HCT116 (cell line): ENCODE data around the gene DDO. TPM values are rescaled to one million over a fixed set of nuclear protein-coding genes. Genes with fewer than 3 reads are reported as not detected.

Source experiments
- ATAC-seq: fragments of 200-7000 bp; cut with Tn5 transposase; 2 replicates; pipeline ENCODE4 v1.9.1; 2020; ENCODE audit warnings: mild to moderate bottlenecking, moderate library complexity
- BruUV-seq: library from RNA; stranded (reverse); fragments of 400-500 nt; replicated peaks from 2 replicates; lab custom pipeline; 2021; lab: Mats Ljungman, UMichigan
- CTCF ChIA-PET: fragments of 300-600 bp; sonication (Branson Sonifier 250); formaldehyde crosslinking; loops from one replicate; lab custom pipeline; 2021; ENCODE audit warnings: antibody characterized with exemption; lab: Charles Lee
- POLR2A ChIA-PET: fragments of 300-600, 350-600 bp; sonication (Branson Sonifier 250); formaldehyde crosslinking; loops from one replicate; lab custom pipeline; 2021; ENCODE audit warnings: antibody characterized with exemption; lab: Charles Lee
- RAD21 ChIA-PET, 2 experiments: fragments of 300-600 bp; sonication (Branson Sonifier 250); formaldehyde crosslinking; loops; one replicate each; lab custom pipeline; 2023; ENCODE audit warnings: low total read pairs in 2 of 2; ENCODE audit not compliant: uncharacterized antibody in 2 of 2, unreplicated experiment in 2 of 2, low non-redundant PET in 1 of 2; lab: Charles Lee
- DNase-seq: peaks from one replicate; pipeline ENCODE4 v3.0.0-alpha.2; 2010; ENCODE audit warnings: low read depth, low spot score
- H2AFZ ChIP-seq: fragments of 200-600 bp; shearing (Covaris generic), sonication (generic); 2 replicates; pipeline ENCODE4 v1.6.1; 2017; ENCODE audit warnings: low read depth, mixed run types, mixed read lengths, antibody characterized with exemption, low read length; ENCODE audit not compliant: poor library complexity, severe bottlenecking
- H3K27ac ChIP-seq: 2 replicates; pipeline ENCODE4 v1.5.1; 2012; ENCODE audit warnings: low read depth, low read length
- H3K27me3 ChIP-seq: fragments of 200-600 bp; sonication (generic); 2 replicates; pipeline ENCODE4 v1.6.1; 2016; ENCODE audit warnings: mixed run types, low read length, mixed read lengths; ENCODE audit not compliant: insufficient read depth
- H3K36me3 ChIP-seq, 2 experiments: fragments of 200-500 bp in 1 of 2; fragments of 200-600 bp in 1 of 2; sonication (Bioruptor generic) in 1 of 2; sonication (generic) in 1 of 2; 2 replicates each; pipeline versions ENCODE4 v1.5.1 to v1.6.1; 2014 to 2016; ENCODE audit warnings: low read length in 2 of 2, inconsistent platforms in 1 of 2, mixed read lengths in 1 of 2, mixed run types in 1 of 2; ENCODE audit not compliant: insufficient read depth in 2 of 2, control insufficient read depth in 1 of 2
- H3K4me1 ChIP-seq, 2 experiments: fragments of 200-600 bp in 1 of 2; sonication (generic) in 1 of 2; 2 replicates each; pipeline versions ENCODE4 v1.5.1 to v1.6.1; 2012 to 2017; ENCODE audit warnings: low read length in 2 of 2, inconsistent platforms in 1 of 2, mild to moderate bottlenecking in 1 of 2, mixed read lengths in 1 of 2, mixed run types in 1 of 2, moderate library complexity in 1 of 2; ENCODE audit not compliant: insufficient read depth in 2 of 2, control insufficient read depth in 1 of 2
- H3K4me2 ChIP-seq: fragments of 200-600 bp; sonication (generic); 2 replicates; pipeline ENCODE4 v1.6.1; 2017; ENCODE audit warnings: mixed run types, low read length, mixed read lengths
- H3K4me3 ChIP-seq, 2 experiments: fragments of 200-600 bp in 1 of 2; sonication (generic) in 1 of 2; replicated peaks in 1 of 2; 2 replicates each; pipeline ENCODE4 v1.5.1; 2011 to 2016; ENCODE audit warnings: low read length in 2 of 2, control low read depth in 1 of 2, low read depth in 1 of 2, mild to moderate bottlenecking in 1 of 2, mixed read lengths in 1 of 2, mixed run types in 1 of 2
- H3K79me2 ChIP-seq: fragments of 200-600 bp; sonication (generic); 2 replicates; pipeline ENCODE4 v1.6.1; 2017; ENCODE audit warnings: mild to moderate bottlenecking, mixed run types, low read length, moderate library complexity, mixed read lengths; ENCODE audit not compliant: insufficient read depth
- H3K9ac ChIP-seq: fragments of 200-600 bp; sonication (generic); 2 replicates; pipeline ENCODE4 v1.6.1; 2016; ENCODE audit warnings: low read length, mixed read lengths
- H3K9me2 ChIP-seq: fragments of 200-600 bp; sonication (generic), shearing (Covaris generic); 2 replicates; pipeline ENCODE4 v1.6.1; 2017; ENCODE audit warnings: mixed run types, mild to moderate bottlenecking, moderate library complexity; ENCODE audit not compliant: insufficient read depth
- H3K9me3 ChIP-seq, 2 experiments: fragments of 200-500 bp in 1 of 2; fragments of 200-600 bp in 1 of 2; sonication (Bioruptor generic) in 1 of 2; sonication (generic) in 1 of 2; 2 replicates each; pipeline ENCODE4 v1.6.1; 2014 to 2017; ENCODE audit warnings: low read length in 2 of 2, mixed read lengths in 2 of 2, inconsistent platforms in 1 of 2, low read depth in 1 of 2, mild to moderate bottlenecking in 1 of 2, mixed run types in 1 of 2, moderate library complexity in 1 of 2; ENCODE audit not compliant: control insufficient read depth in 1 of 2, insufficient read depth in 1 of 2
- H4K20me1 ChIP-seq: fragments of 200-600 bp; sonication (generic), shearing (Covaris generic); 2 replicates; pipeline ENCODE4 v1.6.1; 2017; ENCODE audit warnings: mixed run types, mild to moderate bottlenecking, moderate library complexity; ENCODE audit not compliant: insufficient read depth
- CBX3 ChIP-seq: IDR thresholded peaks from 2 replicates; pipeline ENCODE4 v1.6.1; 2012; ENCODE audit warnings: low read depth
- CEBPB ChIP-seq: IDR thresholded peaks from 2 replicates; pipeline ENCODE4 v1.6.1; 2012; ENCODE audit warnings: low read depth
- EGR1 ChIP-seq: IDR thresholded peaks from 2 replicates; pipeline ENCODE4 v1.6.1; 2012; ENCODE audit warnings: low read depth
- ELF1 ChIP-seq: IDR thresholded peaks from 2 replicates; pipeline ENCODE4 v1.6.1; 2012; ENCODE audit warnings: low read depth, borderline replicate concordance
- EZH2 ChIP-seq: fragments of 200-600 bp; sonication (generic); IDR thresholded peaks from 2 replicates; pipeline ENCODE4 v1.6.1; 2017; ENCODE audit warnings: antibody characterized with exemption, mixed run types
- EZH2phosphoT487 ChIP-seq: fragments of 200-600 bp; IDR thresholded peaks from 2 replicates; pipeline ENCODE4 v1.6.1; 2018; ENCODE audit warnings: antibody characterized with exemption, borderline replicate concordance
- FOSL1 ChIP-seq: IDR thresholded peaks from 2 replicates; pipeline ENCODE4 v1.6.1; 2012; ENCODE audit warnings: low read depth
- POLR2A ChIP-seq: IDR thresholded peaks from 2 replicates; pipeline ENCODE4 v1.7.0; 2011; ENCODE audit warnings: borderline replicate concordance; ENCODE audit not compliant: insufficient read depth, insufficient read length; ENCODE audit errors: extremely low read depth
- POLR2AphosphoS5 ChIP-seq: IDR thresholded peaks from 2 replicates; pipeline ENCODE4 v1.6.1; 2011; ENCODE audit warnings: mild to moderate bottlenecking, low read depth, low read length, moderate library complexity
- RAD21 ChIP-seq: IDR thresholded peaks from 2 replicates; pipeline ENCODE4 v1.6.1; 2012; ENCODE audit warnings: low read depth, mild to moderate bottlenecking
- SIN3A ChIP-seq: IDR thresholded peaks from 2 replicates; pipeline ENCODE4 v1.6.1; 2012; ENCODE audit warnings: low read depth
- SP1 ChIP-seq: IDR thresholded peaks from 2 replicates; pipeline ENCODE4 v1.6.1; 2012; ENCODE audit warnings: low read depth
- TCF7L2 ChIP-seq: IDR thresholded peaks from 2 replicates; pipeline ENCODE4 v1.7.0; 2011; ENCODE audit warnings: borderline replicate concordance, inconsistent platforms; ENCODE audit not compliant: insufficient read depth, insufficient read length; ENCODE audit errors: extremely low read depth
- YY1 ChIP-seq: IDR thresholded peaks from 2 replicates; pipeline ENCODE4 v1.6.1; 2011; ENCODE audit warnings: low read length, low read depth, moderate library complexity, mild to moderate bottlenecking; ENCODE audit not compliant: insufficient replicate concordance; ENCODE audit errors: extremely low read depth
- ZNF274 ChIP-seq: fragments of 200-500 bp; sonication (Bioruptor generic); IDR thresholded peaks from 2 replicates; pipeline ENCODE4 v1.6.1; 2014; ENCODE audit warnings: mild to moderate bottlenecking, low read depth, low read length, inconsistent platforms
- intact Hi-C: fragments of 100-400 bp; cut with micrococcal nuclease; formaldehyde crosslinking; loops from 2 replicates; pipeline ENCODE4 v1.10.0; 2022
- total RNA-seq: library from RNA; stranded (reverse); gene quantifications from one replicate; pipeline ENCODE4 v1.2.1, GENCODE V29; 2021; ENCODE audit not compliant: unreplicated experiment
- TF ChIP-seq, protein P1 (sequence below): IDR thresholded peaks from 2 replicates; pipeline ENCODE4 v1.6.1; 2012
- TF ChIP-seq, protein P2 (sequence below): IDR thresholded peaks from 2 replicates; pipeline ENCODE4 v1.6.1; 2012
- TF ChIP-seq, protein P3 (sequence below), 3 experiments: fragments of 200-600 bp in 1 of 3; sonication (generic) in 1 of 3; IDR thresholded peaks in 2 of 3; conservative IDR thresholded peaks in 1 of 3; 2 replicates each; pipeline ENCODE4 v1.5.1; 2012 to 2017; ENCODE audit warnings: low read depth in 2 of 3, low read length in 2 of 3, antibody characterized with exemption in 1 of 3, borderline replicate concordance in 1 of 3, control low read depth in 1 of 3, mild to moderate bottlenecking in 1 of 3, mixed read lengths in 1 of 3, mixed run types in 1 of 3, moderate library complexity in 1 of 3; ENCODE audit not compliant: insufficient read depth in 1 of 3

The DDO gene
- total RNA-seq, 1 experiment from 2014 or later = not detected

DNA sequence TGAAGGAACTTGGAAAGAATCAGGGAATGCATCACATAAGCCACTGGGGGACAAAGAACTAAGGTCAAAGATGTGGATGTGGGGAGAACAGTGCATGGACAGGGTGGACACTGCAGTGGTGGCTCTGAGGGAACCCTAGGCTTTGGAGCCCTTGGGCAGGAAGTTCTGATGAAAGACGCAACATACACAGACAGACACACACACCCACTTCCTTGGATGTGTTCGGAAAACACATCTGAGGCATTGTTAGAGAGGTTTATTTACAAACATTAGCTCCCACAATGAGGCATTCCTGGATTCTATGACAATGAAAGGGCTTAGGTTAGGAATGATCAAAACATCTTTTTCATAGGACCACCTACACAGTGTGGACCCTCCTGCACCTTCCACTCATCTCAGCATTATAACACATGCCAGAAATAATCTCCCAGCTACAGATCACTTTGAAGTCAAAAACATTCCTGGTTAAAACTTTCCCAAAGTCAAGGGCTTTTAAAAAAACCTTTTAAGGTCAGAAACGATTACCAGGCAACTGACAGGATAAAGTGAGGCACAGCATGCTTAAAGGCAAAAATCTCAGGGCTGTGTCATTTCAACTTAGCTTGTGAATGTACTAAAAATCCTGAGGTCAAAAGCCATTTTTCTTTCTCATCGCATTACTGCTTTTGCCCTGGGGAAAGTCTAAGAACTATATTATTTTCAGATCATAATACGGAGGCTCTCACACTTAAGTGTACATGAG is 50.8 kb downstream of the DDO start:
- RAD21 ChIA-PET = no interaction called here
- intact Hi-C loops = no loop called here
- ATAC-seq (no peak), DNase-seq (no peak)
- Histone ChIP-seq H3K9ac (no peak overlapping the region), H3K9me2 (no peaks in the 10 kb centered on the region), H3K27ac (no peak overlapping the region), H2AFZ (no peak overlapping the region), H3K4me3 (no peak overlapping the region), H4K20me1 (no peaks in the 10 kb centered on the region), H3K36me3 (no peaks in the 10 kb centered on the region), H3K9me3 (no peaks in the 10 kb centered on the region), H3K4me2 (no peak overlapping the region), H3K27me3 (peaks cover 46% of the 10 kb centered on the region), H3K4me1 (no peaks in the 10 kb centered on the region), H3K79me2 (no peaks in the 10 kb centered on the region)
- CTCF ChIA-PET = no interaction called here
- POLR2A ChIA-PET = no interaction called here
- no peak for TF ChIP-seq TCF7L2
- no TSS peak for BruUV-seq

DNA sequence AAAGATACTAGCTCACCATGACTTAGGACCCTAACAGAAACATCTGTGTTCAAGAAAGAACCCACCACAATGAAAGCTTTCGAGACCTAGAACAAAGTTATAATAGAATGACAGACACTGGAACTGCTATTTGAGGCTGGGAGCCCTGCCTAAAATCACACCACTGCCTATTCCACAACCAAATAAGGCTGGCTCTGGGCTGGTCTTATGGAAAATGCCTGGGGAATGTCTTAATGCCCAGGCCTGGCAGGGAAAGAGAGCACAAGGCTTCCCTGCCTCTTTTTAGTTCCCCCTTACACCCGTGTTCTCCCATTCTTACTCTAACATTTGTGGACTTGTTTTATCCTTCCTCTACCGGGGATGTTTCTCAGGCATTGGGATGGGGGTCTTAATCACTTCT is 51.6 kb downstream of the DDO start:
- Histone ChIP-seq H3K9me2 (no peaks in the 10 kb centered on the region), H3K36me3 (no peaks in the 10 kb centered on the region), H3K27ac (no peak overlapping the region), H3K9ac (no peak overlapping the region), H3K4me3 (no peak overlapping the region), H3K4me1 (no peaks in the 10 kb centered on the region), H3K27me3 (peaks cover 39% of the 10 kb centered on the region), H2AFZ (no peak overlapping the region), H3K9me3 (no peaks in the 10 kb centered on the region), H3K79me2 (no peaks in the 10 kb centered on the region), H4K20me1 (no peaks in the 10 kb centered on the region), H3K4me2 (no peak overlapping the region)
- no peak for DNase-seq
- RAD21 ChIA-PET = no interaction called here
- intact Hi-C loops = no loop called here
- POLR2A ChIA-PET = no interaction called here
- CTCF ChIA-PET = no interaction called here
- no peak for ATAC-seq
- BruUV-seq = no TSS peak
- TF ChIP-seq, protein P1, sequence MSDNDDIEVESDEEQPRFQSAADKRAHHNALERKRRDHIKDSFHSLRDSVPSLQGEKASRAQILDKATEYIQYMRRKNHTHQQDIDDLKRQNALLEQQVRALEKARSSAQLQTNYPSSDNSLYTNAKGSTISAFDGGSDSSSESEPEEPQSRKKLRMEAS = no peak
- no peak for TF ChIP-seq ELF1
- no peak for TF ChIP-seq RAD21
- no peak for TF ChIP-seq POLR2A
- no peak for TF ChIP-seq EZH2phosphoT487
- TF ChIP-seq ZNF274 = no peak
- no peak for TF ChIP-seq EGR1
- no peak for TF ChIP-seq EZH2
- no peak for TF ChIP-seq FOSL1
- no peak for TF ChIP-seq SIN3A
- no peak for TF ChIP-seq TCF7L2
- no peak for TF ChIP-seq CBX3
- TF ChIP-seq CEBPB = no peak
- TF ChIP-seq YY1 = no peak
- TF ChIP-seq, protein P2, sequence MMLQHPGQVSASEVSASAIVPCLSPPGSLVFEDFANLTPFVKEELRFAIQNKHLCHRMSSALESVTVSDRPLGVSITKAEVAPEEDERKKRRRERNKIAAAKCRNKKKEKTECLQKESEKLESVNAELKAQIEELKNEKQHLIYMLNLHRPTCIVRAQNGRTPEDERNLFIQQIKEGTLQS = no peak
- no peak for TF ChIP-seq POLR2AphosphoS5
- TF ChIP-seq SP1 = no peak
- TF ChIP-seq, protein P3, sequence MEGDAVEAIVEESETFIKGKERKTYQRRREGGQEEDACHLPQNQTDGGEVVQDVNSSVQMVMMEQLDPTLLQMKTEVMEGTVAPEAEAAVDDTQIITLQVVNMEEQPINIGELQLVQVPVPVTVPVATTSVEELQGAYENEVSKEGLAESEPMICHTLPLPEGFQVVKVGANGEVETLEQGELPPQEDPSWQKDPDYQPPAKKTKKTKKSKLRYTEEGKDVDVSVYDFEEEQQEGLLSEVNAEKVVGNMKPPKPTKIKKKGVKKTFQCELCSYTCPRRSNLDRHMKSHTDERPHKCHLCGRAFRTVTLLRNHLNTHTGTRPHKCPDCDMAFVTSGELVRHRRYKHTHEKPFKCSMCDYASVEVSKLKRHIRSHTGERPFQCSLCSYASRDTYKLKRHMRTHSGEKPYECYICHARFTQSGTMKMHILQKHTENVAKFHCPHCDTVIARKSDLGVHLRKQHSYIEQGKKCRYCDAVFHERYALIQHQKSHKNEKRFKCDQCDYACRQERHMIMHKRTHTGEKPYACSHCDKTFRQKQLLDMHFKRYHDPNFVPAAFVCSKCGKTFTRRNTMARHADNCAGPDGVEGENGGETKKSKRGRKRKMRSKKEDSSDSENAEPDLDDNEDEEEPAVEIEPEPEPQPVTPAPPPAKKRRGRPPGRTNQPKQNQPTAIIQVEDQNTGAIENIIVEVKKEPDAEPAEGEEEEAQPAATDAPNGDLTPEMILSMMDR (IDR thresholded peaks at IDR 0.05 in 2 of 3, conservative IDR thresholded peaks at IDR 0.05 in 1 of 3; ENCODE audit: borderline replicate concordance in 1 of 3, insufficient read depth in 1 of 3, low read depth in 2 of 3, low read length in 2 of 3) = no peak
